HG02678 (cell line): ENCODE results near the gene CCDC178.
"Not testable (repeated sequence)": the region's sequence is repeated elsewhere in the genome, so short reads cannot be mapped to it uniquely, and the experiment has no call there.

Source experiments
- ATAC-seq: cut with Tn5 transposase; IDR thresholded peaks from one replicate; pipeline ENCODE4 v1.9.1; 2021; ENCODE audit warnings: mild to moderate bottlenecking, moderate library complexity; ENCODE audit not compliant: unreplicated experiment

CCDC178 gene

GRCh38 chr18:33440060-33441043 lies at the start of gene CCDC178:
Gene CCDC178 (minus strand): TSS chr18:33440721. CDS start chr18:33412088, 28,633 bp downstream.
- ATAC-seq: no peak

DNA sequence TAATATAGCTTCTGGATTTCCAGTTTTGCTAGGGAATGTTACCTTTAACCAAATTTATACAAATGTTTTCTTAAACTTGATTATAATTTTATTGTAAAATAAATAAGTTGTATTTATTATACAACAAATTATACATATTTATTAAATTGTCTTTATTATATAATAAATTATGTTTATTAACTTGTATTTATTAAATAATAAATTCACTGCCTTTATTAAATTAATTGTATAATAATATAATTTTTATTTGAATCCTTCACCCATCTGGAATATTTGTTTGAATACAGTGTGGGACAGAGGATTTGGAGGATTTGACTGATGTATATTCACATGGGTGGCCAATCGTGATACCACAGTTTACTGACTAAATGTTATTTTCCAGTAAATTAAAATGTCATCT lies 43.4 kb upstream of the CCDC178 start:
- no peak for ATAC-seq

DNA sequence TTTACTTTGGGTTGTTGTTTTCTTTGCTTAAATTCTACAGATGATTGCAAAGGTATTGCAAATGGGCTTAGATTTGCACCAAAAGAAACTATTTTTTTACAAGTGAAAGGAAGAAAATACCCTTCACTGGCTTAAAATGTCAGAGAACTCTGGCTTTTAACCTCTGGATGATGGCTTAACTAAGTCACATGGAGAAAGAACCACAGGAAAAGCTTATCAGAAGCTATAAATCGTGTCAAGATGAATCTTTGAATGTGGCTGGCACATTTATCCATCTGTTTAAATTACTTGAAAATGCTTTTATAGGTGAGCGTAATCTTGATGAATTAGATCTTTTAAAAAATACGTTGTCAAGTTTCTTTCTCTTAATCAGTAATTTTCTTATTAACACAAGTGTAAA lies 32.0 kb upstream of the CCDC178 start:
- ATAC-seq: no peak

DNA sequence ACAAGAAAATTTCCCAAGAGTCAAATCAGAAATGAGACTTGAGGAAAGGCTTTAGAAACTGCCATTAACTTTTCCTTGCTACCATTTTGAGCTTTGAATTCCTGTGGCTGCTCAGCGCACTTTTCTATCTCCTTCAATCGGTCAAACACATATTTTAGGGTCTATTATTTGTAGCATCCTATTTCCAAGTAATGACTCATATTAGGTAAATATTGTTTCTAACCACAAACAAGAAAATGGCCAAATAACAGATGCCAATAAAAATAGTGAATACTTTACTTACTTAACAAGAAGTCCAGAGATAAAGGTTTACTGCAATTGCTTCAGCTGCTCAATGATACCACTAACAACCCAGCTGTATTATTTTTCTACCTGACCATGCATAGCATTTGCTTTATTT lies 29.7 kb upstream of the CCDC178 start:
- no peak for ATAC-seq

DNA sequence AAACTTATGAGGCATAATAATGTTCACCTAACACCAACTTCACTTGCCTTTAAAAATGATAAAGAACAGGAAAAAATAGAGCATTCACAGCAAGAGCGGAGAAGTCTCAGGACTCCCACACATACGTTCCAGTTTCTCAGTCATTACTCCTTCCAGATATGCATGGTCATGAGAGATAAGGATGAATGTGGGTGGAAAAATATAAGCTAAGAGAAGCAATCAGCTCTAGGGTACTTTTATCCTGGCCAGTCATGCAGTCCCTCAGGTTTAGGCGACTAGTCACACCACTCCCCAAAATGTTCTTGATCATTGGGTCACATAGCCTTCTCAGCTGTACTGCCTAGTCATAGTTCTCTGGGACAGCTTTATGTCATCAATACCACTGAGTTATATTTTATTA lies 29.2 kb upstream of the CCDC178 start:
- ATAC-seq: no peak

GRCh38 chr18:33467531-33467930 lies 27.0 kb upstream of the CCDC178 start:
- ATAC-seq: no peak

GRCh38 chr18:33466822-33467221 lies 26.3 kb upstream of the CCDC178 start:
- no peak for ATAC-seq

GRCh38 chr18:33460681-33461080 lies 20.2 kb upstream of the CCDC178 start:
- ATAC-seq: no peak

DNA sequence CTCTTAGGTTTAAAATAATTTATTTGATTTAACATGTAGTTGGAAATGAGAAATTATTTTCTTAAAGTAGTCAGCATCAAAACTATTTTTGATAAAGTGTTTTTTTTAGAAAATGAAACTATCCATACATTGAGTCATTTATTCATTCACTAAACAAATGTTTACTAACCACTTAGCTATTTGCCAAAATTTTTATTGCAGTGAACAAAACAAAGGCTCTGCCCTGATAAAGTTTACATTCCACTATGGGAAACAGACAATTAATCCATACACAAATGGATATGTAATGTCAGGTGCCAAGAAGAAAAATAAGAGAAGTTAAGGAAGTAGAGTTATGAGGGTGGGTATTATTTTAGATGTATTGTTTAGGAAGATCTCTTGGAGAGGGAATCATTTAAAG lies 19.1 kb upstream of the CCDC178 start:
- no peak for ATAC-seq

GRCh38 chr18:33446604-33447003 lies 6.1 kb upstream of the CCDC178 start:
- ATAC-seq: no peak

GRCh38 chr18:33444709-33445108 lies 4.2 kb upstream of the CCDC178 start:
- ATAC-seq: no peak

DNA sequence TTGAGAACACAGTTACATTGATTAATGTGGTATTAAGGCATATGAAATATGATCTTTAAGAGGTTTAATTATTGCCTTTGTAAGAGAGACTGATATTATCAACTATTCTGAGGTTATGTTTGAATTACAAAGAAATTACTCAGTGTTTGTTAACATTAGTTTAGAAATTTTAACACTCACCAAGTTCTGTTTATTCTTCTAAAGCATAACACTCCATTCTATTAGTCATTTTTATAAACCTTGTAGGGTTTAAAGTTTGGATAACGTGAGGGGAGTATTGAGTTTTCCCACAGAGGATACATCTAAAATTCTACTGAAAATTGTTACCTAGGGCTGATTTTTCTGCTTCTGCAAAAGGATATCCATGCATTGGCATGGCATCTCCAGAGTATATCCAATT lies 7.7 kb downstream of the CCDC178 start:
- no peak for ATAC-seq

GRCh38 chr18:33427549-33427948 lies 13.0 kb downstream of the CCDC178 start:
- ATAC-seq: no peak

DNA sequence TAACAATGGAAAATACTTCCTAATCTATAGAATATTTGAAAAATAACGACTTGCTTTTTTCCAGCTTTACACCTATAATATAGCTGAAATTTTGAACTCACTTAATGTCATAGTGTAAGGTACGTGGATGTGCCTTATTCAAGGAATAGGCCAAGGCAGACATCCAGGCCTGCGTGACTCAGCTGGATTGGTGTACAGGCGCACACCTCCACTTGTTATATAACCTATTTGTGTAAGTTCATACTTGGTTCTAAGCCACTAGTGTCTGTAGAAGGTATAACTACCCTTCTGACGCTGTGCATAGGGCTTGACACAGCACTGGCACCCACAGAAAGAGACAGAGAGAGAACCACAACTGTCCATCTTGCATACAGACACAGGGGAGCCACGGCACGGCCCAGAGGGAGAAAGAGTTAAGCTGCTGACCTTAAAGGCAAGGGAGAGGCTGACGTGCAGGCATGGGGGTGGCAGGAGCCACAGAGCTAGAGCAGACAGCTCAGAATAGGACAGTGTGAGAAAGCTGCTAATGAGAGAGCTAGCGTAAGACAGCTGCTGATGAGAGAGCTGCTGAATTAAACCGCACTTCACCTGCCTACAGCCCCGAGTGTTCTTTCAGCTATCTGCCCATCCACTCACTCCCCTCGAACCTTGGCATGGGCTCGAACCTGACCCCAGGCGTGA lies 16.1 kb downstream of the CCDC178 start:
- ATAC-seq: no peak

DNA sequence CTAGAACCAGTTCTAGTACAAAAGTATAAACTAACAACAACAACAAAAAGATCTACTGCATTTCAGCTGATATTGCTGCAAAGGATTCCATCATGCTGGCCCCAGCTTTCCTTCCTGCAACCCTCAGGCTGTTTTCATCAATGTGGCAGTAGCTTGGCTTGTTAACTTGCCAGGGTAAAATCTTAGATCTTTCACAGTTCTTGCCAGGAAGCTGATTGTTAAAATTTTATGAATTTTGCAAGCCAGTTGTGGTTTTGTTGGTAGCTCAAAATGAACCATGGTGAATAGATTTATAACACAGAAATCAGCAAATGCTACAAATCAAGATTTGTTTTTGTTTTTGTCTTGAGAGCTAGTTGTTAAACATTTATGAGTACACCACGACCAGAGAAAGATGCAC lies 19.3 kb downstream of the CCDC178 start:
- ATAC-seq: no peak

DNA sequence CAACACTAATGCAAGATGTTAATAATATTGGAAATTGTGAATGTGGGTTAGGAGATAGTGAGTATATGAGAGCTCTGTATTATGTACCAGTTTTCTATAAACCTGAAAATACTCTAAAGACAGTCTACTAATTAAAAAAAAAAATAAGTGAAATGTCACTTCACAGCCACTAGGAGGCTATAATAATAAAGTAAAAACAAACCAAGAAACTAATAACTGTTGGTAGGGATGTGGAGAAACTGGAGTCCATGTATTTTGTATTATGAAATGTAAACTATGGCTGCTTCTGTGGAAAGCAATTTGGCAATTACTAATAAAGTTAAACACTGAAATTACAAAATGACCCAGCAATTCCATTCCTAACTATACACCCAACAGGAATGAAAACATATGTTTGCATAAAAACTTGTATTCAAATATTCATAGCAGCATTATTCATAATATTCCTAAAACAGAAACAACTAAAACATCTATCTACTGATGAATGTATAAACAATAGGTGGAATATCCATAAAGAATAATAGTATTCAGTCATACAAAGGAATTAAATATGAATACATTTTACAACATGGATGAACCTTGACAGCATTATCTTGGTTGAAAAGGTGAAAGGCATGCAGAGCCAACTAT lies 36.2 kb downstream of the CCDC178 start:
- peak; percentile 63 for ATAC-seq

DNA sequence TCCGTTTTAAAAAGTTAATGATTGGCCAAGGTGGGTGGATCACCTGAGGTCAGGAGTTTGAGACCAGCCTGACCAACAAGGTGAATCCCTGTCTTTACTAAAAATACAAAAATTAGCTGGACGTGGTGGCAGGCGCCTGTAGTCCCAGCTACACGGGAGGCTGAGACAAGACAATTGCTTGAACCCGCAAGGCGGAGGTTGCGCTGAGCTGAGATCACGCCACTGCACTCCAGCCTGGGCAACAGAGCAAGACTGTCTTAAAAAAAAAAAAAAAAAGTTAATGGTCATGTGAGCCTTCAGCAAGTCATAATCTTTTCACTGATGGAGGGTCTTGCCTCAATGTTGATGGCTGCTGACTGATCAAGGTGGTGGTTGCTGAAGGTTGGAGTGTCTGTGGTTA lies 41.6 kb downstream of the CCDC178 start:
- not testable (repeated sequence) for ATAC-seq

DNA sequence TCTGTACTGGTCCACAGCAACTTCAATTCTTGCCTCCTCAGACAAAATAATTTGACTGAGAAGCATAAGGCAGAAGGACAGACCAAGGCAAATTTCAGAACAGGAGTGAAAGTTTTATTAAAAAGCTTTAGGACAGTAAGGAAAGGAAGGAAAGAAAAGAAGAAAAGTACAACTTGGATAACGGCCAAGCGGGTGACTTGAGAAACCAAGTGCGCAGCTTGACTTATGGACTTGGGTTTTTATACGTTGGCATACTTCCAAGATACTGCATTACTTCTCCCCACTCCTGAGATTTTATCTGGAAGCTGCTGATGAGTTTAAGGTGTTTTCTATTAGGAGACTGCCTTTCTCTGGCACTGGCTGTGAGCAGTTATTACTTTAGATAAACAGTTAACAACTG lies 64.7 kb downstream of the CCDC178 start:
- no peak for ATAC-seq

DNA sequence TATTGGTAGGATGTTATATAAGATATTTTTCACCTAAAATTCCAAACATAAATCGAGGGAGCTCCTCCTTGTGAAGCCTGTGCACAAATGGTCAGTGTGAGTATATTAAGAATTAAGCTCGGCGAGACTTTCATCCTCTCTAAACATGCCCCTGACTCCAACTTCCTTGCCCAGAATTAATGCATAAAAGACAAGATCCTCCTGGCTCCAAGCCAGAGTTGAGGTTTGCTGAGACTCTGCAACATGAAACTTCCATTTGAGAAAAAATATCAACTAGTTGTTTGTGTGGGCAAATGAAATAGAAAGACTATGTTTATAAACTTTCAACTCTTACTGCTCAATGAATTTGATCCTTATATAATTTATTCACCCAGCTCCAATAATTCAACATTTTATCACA lies 68.1 kb downstream of the CCDC178 start:
- no peak for ATAC-seq

- ATAC-seq: no peak
These were observed 70.6 kb downstream of the CCDC178 start for GRCh38 chr18:33369711-33370449.

GRCh38 chr18:33356735-33357134 lies 83.8 kb downstream of the CCDC178 start:
- no peak for ATAC-seq
